SKM-1 treated with dmso at 0.1 percent for 144 hours (cell line): ENCODE results near the gene TLN1.

Source experiments
- DNase-seq: peaks from one replicate; lab custom pipeline; 2025; ENCODE audit not compliant: unreplicated experiment; lab: John Stamatoyannopoulos, UW

Gene TLN1

DNA sequence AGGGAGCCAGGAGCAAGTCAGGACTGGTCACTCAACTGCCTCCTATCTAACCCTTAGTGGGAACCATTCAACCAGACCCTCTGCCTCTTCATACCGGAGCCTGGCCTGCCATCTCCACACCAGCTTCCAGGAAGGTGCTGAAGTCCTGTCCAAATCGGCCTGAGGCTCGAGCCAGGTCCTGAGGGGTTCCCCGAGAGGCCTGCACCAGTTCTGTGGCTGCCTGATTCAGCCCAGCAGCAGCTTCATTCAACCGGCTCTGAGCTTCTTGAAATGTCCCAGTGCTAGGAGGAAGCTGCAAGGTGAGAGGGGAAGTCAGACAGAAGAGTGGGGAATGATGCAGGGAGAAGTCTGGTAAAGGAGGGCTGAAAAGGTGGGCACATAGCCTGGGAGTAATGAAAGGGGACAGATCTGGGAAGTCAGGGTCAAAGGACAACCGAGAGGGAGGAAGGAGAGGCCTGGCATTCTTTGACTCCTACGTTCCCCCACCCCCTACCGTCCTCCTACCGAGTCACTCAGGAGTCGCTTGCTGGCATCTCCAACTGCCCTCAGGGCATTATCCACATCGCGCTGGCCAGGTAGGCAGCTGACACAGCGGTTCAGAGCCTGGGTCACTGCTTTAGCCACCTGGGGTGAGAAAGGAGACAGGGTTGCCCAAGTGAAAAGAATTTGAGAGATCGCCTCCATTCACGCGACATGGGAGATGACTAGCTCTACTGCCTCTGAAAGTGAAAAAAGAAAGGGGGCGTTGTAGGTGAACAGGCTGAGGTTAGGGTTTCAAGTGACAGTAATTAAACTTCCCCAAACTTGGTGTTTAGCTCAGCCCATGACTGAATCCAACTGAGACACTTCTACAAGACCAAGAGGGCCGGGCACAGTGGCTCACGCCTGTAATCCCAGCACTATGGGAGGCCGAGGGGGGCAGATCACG, 20.2 kb downstream of the TLN1 start:
- DNase-seq, result no peak

DNA sequence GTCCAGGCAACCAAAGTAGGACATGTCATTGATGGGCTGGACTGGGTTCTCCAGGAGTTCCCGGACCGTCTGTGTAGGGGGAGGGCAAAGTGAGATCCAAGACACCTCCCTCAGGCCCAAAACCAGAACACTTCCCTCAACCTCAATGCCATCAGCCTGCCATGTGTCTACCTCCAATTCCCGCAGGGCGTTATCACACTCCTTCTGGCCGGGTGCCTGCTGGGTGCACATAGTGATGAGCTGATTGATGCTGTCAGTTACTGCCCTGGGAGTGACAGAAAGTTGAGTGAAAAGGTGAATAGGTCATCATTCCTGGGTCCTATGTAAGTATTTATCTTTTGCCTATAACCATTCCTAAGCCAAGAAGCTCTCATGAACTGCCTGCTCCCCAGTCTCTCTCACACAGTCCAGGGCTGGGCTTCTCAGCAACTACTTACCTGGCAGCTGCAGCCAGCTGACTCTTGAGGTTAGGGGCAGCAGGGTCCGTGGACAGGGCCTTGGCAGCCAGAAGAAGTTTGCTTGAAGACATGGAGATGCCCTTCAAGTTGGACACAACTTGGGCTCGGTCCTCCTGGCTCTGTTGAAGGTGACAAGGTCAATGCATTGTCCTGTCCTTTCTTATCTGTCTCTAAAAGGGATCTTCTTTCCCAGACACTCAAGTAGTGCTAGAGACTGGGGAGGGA, 21.0 kb downstream of the TLN1 start:
- DNase-seq, result no peak

DNA sequence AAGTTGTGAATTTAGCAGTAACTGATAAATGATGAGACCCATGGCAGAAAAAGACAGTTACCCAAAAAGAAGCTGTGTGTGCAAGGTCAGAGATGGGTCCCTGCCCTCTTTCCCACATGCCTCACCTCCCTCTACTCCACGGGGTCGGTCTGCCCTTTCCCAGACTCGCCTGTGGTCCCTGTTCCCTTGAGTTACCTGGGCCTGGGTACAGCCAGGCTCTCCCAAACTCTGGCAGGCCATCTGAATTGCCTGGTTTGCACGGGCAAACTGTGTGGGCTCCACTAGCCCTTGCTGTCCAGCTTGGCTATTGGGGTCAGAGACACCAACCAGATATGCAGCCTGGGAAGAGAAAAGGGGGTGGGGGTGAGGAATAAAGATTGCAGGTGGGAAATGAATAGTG, 23.8 kb downstream of the TLN1 start:
- DNase-seq, result no peak

DNA sequence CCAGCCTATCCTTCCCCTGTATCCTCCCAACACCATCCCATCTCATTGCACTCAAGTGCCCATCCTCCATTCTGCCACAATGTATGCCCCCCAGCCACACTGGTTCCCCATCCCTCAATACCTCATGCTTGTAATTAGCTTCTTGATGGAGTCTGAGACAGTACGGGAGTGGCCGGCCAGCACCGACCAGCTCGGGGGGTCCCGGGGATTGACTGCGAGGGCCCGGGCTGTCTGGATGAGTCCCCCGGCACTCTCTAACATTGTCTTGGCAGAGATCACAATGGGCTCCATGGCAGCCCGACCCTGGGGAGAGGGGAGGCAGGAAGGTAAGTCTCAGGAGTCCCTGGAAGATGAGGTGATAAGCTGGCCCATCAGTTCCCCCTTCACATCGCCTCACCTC, 25.0 kb downstream of the TLN1 start:
- DNase-seq, result no peak

DNA sequence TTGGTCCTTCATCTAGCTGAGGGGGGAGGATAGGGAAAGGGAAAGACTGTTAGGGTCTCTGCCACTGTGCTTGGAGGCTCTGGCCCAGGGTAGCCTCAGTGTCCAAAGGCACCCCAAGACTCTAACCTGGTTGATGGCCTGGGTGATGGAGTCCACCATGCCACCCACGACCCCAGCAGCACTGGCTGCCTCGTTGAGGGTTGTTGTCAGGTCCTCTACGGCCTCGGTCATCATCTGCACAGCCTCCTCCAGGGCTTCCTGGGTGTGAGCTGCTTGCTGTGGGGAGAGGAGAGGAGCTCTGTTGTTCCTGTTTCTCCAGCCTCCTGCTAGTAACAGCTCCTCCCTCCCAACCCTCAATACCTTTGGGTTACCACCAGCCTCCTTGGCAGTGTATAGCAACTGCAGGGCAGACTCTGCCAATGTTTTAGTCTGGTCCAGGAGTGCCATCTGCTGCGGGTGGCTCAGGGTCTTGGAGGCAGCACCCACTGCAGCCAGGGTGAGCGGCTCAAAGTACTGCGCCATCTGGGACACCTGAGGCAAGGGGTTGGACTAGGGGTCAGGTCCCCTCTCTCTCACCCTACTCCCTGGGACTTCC, 26.1 kb downstream of the TLN1 start:
- no peak for DNase-seq

DNA sequence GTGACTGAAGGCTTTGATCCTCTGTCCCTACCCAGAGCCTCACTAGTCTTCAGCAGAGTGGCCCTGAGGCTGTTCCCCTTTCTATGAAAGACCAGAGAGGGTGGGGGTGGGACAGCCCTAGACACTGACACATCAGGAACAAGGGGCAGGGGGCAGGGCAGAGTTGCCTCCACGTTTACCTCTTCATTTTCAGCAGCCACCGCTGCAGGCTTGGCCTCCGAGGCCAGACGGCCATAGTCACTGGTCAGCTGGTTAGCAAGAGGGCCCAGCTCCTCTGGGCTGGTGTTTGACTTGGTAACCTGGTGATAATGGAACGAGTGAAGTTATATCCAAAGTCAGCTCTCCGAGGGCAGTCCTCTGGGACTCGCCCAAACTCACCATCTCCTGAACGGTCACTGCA, 26.6 kb downstream of the TLN1 start:
- no peak for DNase-seq

DNA sequence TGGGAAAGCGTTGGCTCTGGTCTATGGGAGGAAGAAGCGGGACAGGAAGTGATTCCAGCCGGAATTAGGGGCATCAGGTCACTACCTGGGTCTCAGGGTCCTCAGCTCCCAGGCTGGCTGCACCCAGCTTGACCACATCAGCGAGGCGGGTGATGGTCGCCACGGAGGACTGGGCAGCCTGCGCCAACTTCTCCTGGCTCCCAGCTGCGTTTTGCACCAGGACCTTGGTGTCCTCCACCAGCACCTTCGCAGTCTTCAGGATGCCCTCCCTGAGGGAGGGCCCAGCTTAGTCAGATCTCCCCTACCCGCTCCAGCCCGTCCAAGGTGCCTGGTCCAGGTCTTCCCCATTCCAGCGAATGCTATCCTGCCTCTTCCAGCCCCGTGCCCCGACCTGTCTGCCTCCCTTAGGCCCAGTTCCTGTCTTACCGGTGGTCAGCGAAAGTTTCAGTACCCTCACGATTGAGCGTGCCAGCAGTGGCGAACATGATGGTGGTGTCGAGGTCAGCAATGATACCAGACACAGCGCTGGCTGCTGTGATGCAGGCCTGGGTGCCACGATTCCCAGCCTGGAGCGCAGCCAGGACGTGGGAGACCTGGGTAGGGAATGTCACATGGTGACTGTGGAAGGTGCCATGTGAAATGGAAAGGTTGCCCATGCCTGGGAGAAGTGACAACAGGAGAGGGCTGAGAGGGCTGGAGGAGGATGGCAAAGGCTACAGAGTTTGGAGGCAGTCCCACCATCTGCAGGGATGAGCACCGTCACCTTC, 27.9 kb downstream of the TLN1 start:
- no peak for DNase-seq

DNA sequence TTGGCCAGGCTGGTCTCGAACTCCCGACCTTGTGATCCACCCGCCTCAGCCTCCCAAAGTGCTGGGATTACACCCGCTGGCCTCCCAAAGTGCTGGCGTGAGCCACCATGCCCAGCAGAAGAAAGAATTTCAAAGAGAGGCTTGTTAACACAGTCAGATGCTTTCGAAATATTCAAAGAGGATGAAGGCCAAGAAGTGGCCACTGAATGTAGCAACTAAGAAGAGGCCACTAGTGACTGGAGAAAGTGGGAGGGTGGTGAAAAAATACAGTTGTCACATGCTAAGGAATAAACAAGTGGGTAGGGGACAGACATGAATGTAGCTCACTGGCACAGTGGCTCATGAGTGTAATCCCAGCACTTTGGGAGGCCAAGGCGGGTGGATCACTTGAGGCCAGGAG, 29.3 kb downstream of the TLN1 start:
- DNase-seq, result no peak

DNA sequence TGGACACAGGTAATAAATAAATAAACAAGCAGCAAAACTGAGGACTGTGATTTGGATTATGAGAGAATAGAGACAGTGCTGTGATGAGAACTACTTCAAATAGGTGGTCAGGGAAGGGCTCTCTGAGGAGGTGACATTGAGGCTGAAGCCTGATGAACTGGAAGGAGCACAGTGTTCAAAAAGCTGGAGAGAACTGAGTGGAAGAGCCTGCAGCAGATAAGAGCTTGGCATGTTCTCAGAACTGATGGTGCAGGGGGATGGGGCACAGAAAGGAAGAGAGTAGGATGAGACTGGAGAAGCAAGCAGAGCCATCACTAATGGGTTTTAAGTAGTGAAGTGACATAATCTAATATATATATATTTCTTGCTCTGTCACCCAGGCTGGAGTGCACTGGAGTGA, 31.1 kb downstream of the TLN1 start:
- DNase-seq, result no peak

DNA sequence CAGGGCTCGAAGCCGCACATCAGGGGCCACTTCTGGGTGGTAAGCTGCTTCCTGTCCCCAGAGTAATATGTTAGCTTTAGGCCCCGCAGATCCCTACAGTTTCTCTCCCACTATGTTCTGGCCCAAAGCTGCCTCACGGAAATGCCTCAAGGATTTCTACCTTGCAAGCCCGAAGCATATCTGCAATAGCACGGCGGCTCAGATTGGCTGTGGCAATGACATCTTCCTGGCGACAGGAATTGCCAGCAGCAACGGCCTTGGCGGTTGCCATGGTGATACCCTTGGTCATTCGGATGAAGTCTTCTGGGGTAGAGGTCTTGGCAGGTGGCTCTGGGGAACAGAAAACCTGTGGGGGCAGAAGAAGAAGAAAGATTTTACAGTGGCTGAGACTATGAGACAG, 32.0 kb downstream of the TLN1 start:
- no peak for DNase-seq

DNA sequence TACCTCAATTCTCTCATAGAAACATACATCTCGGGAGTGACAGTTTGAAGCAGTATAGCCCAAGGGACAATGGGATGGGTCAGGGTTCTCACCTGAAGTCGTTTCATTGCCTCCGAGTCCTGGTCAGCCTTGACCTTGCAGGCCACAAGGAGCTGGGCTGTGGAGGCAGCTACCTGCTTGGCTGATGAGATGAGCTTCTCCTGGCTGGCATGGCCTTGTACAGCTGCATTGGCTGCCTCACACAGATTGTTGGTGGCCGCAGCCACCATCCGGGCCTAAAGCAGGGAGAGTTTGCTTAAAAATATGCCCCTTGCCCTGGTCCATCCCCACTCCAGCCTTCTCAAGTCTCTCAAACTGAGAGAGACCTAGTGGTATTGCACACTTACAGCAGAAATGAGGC, 33.8 kb downstream of the TLN1 start:
- no peak for DNase-seq

DNA sequence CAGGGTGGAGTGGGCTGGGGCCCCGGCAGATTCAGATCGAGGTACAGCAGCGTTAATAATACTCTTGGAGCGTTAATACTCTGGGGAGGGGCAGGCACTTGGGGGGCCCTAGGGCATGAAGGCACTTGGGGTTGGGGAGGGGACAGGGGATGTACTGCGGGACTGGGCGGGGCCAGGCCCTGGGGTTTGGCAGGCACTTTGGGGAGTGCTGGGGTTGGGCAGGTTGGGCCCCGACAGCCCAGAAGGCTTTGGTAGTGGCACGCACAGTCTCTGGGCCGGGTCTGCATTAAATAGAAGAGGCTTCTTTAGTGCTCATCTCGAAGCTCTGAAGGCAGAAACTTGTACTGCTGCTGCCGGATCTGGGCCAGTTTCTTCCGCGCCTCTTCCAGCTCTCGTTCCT, 34.5 kb downstream of the TLN1 start:
- no peak for DNase-seq

DNA sequence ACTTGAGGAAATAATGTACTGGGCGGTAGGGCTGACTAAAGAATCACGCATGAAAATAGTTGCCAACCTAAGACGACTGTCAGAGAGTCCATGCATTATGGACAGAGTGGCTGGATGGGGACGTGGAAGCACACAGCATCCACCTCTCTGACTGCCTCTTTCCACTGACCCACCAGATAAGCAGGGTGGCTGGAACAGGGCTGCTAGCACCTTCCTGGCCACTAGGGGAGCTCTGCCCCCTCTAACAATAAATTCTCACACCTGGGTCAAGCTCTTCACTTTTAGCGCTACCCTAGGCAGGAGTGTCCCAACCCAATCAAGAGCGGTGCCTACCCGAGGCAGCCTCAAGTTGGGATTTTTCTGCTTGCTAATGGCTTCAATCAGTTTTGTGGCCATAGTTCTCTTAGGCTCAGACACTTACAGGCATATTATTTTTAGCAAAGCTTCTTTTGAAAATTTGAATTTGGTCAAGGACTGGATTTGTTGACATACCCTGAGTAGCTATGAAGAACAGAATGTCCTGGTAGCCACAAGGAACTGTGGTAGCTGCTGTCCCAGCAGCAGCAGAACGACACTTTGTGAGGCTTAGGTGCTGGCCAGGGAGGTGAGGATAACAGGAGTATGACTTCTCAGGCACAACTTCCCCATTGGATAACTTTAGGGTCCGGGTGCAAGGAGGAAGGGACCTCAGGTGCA, 35.3 kb downstream of the TLN1 start:
- DNase-seq, result peak; percentile 56

DNA sequence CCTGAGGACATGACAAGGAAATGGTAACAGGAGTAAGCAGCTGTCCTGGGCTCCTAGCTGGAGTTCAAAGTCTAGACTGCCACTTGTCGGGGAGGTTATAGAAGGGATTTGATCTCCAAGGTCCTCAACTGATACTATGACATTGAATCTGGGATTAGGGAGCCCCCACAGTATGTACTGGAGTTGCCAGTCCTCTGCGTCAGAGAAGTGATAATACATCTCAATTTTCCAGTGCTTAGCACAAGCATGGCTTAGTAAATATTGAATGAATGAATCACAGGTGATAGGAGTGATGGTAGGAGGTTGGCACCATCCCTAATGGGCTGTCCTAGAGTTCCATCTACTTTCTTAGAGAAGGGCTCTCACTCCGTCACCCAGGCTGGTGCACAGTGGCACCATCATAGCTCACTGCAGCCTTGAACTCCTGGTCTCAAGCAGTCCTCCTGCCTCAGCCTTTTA, 36.0 kb downstream of the TLN1 start:
- DNase-seq, result no peak

DNA sequence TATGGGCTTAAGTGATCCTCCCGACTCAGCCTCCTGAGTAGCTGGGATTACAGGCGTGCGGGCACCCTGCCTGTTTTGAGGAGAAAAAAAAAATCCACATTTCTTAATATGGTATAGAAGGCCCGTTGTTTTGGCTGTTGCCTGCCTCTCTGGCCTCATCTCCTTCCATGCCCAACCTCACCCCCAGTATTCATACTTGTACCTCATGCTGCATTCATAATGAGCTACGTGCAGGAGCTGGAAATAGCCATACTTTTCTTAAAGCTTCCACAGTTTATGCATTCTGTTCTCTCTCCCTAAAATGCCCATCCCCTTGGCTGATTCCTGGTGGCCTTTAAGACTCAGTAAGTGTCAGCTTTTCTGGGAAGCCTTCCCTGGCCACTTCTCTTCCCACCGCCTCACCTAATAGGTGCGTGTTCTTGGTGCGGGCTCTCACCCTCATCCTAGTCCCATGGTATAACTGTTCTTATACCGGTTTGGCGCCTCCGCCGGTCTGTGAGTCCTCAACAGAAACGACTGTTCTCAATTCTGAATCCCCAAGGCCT, 40.2 kb downstream of the TLN1 start:
- no peak for DNase-seq

DNA sequence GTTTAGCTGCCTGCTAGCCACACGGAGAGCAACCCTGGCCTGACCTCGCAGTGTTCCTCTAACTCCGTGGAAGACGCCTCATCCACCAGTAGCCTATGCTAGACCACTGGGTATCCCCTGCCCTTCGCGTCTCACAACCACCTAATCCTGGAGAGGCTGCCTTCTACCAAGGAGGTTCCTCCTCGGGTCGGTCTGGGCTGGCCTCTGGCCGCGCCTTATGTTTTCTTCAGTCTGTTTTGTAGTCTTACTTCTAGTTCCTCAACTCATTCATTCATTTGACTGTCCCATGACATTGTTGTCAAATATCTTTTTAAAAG, 40.7 kb downstream of the TLN1 start:
- DNase-seq, result peak; percentile 18

DNA sequence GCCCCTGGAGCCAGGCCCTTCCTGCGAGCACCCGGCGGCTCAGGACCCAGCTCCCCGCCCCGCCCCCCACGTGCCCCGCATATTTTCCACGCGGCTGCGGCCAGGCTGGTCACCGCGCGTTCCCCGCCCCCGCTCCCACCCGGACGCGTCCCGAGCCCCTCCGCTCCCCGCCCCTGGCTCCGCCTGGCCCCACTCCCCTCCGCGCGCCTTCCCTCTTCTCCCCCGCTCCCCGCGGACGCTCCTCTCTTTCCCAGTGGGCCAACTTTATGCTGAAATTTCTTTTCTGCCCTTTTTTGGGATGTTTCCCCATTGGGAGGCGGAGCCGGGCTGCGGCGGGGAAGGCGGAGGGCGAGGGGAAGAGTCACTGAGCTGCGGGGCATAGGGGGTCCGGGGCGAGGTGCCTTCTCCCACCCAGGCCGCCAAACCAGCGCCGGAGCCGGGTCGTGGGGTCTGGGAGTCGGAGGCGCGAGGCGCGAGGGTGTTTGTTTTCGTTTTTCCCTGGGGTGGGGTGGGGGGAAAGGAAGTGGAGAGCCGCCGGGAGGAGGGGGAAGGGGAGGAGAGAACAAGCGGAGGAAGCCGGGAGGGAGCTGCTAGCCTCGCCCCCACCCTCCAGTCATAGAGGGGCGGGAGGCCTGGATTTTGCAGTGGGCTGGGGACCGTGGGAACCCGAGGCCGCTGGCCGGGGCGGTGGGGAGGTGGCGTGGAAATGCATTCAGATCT, 41.2 kb downstream of the TLN1 start:
- DNase-seq, result peak; percentile 40

DNA sequence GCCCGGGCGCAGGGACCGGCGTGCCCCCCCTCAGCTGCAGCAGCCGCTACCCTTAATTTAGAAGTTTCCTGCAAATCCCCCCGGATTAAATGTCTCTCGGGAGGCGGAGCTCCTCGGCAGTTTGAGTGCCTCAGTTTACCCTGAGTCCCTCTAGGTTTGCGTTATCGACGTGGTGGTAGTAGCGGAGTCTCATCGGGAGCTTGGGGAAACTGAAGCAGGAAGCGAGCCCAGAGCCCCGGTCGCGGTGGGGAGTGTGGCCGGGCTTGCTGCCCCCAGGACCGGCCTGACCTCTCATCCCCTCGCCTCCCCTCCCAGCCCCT, 41.7 kb downstream of the TLN1 start:
- no peak for DNase-seq

DNA sequence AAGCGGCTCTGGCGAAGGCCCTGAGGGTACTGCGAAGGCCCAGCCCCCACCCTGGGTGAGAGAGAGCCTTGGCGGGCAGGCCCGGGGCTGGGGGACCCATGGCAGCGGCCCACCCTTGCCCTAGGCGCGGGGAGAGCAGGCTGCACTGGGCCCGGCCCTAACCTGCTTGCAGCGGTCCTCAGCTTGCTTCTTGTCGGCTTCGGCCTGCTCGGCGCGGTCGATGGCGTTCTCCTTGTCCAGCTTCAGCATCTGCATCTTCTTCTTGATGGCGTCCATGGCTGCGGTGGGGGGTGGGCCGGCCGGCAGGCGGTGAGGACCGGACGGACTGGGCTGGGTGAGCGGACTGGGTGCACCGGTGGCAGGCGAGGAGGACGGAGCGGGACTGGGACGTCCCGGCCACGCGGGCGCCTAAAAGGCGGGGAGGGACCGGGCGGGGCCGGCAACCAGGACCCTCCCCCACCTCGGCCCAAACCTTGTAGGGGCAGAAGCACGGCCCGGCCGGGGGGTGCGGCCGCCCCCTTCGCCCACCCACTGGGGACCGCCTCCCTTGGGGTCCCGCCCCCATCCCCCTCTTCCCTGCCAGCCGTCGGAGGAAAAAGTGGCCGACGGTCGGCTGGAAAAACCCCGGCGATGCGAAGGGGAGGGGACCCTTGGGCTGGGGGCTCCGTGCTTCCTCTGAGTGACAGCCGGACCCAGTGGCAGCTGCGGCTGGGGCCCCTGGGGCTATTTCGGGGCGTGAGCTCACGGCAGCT, 42.3 kb downstream of the TLN1 start, which contains the start of gene TPM2:
TSS of gene TPM2 (minus strand) at position 384 of the 752 bp plus-strand sequence. CDS start at position 276, 108 bp downstream.
- DNase-seq, result no peak
